RKO (cell line): Measurements from ENCODE around the gene GALNT9.
"Not testable (repeated sequence)": the region's sequence is repeated elsewhere in the genome, so short reads cannot be mapped to it uniquely, and the experiment has no call there.

Experiments
- DNase-seq: peaks from one replicate; pipeline ENCODE4 v3.0.0-alpha.2; 2016; ENCODE audit warnings: low spot score

Gene GALNT9

DNA sequence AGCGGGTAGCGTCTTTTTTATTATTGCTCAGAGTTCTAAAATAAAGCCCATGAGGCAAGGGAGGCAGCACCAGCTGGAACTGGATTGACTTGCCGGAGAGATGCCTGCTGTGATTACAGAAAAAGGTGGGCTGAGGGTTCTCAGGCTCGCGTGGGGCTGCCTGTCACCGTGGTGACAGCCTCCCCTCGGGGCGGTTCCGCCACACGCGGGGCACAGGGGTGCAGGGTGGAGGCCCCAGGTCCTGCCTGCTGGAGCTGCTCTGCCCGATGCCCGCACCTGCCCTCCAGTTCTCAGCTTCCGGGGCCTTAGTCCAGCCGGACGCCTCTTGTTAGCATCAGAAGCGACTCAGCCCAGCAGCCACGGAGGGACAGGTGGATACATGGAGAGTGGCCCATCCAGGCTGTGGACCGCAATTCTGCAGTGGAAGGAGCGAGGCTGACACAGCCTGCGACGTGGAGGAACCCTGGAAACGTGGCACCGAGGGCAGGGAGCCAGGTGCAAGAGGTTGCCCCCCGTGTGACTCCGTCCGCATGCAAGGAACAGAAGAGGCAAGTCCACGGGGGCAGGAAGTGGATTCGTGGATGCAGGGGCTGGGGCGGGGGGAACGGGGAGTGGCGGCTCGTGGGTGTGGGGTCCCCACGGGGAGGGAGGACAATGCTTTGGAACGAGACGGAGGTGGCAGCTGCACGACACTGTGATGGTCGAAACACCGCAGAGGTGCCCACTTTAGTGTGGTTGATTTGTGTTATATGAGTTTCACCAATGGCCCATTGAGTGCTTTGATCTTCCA is 79.5 kb downstream of the GALNT9 start:
- DNase-seq = no peak

DNA sequence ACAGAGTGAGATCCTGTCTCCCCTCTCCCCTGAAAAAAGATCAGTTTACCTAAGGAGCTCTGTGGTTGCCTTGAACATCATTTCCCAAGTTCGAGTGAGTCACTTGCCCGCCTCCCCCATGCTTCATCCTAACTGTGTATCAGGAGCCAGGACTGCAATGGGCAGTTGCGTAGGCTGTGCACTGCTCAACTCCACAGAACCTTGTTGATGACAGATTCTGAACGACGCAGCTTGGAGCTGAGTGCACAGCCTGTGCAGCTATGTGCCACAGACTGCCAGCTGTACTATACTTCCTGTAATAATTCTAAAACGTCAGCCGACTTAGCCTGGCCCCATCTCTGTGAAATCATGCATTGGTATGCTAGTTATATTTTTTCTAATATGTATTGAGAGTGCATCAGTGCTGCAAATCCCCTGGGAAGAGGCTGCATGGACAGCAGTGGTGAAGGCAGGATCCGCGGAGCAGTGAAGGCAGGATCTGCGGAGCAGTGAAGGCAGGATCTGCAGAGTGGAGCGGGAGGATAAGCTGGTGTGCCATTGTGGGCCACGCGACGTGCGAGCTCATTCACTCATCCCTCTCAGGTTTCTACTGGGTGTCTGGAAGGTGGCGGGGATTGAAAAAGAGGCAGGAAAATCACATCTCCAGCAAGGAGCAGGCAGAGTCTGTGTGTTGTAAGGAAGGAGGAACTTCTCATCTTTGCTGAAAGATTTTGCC is 80.8 kb downstream of the GALNT9 start:
- DNase-seq = peak; percentile 57

- no peak for DNase-seq
Observed at GRCh38 chr12:132247718-132248452, 81.5 kb downstream of the GALNT9 start.

- DNase-seq = no peak
Observed at GRCh38 chr12:132246997-132247717, 82.2 kb downstream of the GALNT9 start.

DNA sequence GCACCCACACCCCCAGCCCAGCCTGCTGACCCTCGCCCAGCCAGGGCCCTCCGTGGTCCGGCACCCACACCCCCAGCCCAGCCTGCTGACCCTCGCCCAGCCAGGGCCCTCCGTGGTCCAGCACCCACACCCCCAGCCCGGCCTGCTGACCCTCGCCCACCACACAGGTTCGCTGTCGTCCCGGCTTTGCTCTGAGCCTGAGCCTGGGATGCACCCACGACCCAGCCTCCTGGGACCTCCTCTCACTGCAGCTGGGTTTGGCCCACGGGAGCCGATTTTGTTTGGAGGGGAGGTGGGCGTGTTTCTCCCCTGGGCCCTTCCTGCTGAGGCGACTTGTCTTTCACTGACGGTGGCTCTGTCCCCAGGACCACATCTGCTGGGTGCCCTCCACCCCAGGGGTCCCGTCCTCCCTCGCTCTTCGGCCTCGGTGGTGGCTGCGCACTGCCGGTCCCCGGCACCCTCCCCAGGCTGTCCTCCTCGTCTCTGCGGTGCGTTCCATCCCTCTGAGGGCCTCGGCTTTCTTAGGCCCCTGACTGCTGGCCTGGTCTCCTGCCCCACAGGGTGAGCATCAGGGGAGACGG is 83.8 kb downstream of the GALNT9 start:
- no peak for DNase-seq

GRCh38 chr12:132244724-132245295 is 84.6 kb downstream of the GALNT9 start:
- DNase-seq = no peak

- no peak for DNase-seq
Observed at GRCh38 chr12:132243596-132244310, 85.6 kb downstream of the GALNT9 start.

GRCh38 chr12:132243171-132243570 is 86.2 kb downstream of the GALNT9 start:
- not testable (repeated sequence) for DNase-seq

- DNase-seq = not testable (repeated sequence)
Observed at GRCh38 chr12:132240669-132241007, 88.8 kb downstream of the GALNT9 start.

DNA sequence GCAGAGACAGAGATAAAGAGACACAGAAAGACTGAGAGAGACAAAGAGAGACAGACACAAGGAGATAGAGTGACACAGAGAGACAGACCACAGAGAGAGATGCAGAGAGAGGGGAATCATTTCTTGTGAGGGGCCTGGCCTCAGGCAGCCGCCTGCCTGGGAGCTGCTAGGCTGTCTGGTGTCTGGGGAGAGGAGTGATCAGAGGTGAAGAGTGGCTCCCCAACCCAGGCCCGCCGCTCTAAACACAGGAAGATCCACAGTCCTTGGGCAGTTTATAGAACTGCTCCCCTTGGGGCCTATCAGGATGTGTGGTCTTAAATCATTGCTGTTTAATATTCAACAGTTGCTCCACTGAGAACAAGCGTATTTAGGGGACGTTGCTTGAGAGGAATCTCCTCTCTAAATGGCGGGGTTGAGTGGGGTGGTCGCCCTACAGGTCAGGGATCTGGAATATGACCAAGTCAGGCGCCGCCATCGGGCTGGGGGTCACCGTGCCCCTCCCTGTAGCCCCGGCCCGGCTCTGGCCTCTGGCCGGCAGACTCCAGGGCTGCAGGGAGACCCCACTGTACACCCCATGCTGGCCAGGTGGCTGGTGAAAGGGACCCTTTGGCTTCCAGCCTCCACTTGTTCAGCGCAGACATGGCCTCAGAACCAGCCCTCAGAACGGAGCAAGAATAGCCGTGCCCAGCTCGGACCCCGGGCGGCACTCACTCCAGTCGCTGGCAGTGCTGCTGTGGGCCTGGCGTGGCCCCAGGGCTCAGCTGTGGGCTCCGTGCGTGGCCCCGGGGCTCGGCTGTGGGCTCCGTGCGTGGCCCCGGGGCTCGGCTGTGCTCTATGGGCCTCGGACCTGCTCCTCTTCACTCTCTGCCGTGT is 89.4 kb downstream of the GALNT9 start:
- DNase-seq = no peak

DNA sequence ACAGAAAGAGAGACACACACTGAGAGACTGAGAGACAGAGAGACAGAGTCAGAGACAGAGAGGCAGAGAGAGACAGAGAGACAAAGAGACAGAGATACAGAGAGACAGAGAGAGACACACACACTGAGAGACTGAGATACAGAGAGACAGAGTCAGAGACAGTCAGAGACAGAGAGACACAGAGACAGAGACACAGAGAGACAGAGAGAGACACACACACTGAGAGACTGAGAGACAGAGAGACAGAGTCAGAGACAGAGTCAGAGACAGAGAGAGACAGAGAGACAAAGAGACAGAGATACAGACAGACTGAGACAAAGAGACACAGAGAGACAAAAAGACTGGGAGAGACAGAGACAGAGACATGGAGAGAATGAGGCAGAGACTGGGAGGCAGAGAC is 90.0 kb downstream of the GALNT9 start:
- DNase-seq = no peak

DNA sequence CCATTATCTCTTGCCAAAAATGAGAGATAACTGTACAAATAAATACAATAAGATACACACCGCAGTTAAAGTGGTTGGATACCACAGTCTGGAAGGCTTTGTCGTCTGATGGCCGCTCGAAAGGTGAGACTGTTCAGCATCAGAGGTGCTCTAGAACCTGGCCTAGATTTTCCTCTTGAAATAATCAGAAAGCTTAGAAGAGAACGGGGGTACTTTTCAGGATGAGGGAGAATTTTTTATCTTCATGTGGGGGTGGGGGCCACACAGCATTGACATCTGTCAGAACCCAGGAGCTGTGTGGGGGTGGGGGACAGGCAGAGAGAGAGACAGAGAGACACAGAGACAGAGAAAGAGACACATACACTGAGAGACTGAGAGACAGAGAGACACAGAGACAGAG is 90.5 kb downstream of the GALNT9 start:
- no peak for DNase-seq

- peak; percentile 37 for DNase-seq
Observed at GRCh38 chr12:132238488-132238854, 90.9 kb downstream of the GALNT9 start.

DNA sequence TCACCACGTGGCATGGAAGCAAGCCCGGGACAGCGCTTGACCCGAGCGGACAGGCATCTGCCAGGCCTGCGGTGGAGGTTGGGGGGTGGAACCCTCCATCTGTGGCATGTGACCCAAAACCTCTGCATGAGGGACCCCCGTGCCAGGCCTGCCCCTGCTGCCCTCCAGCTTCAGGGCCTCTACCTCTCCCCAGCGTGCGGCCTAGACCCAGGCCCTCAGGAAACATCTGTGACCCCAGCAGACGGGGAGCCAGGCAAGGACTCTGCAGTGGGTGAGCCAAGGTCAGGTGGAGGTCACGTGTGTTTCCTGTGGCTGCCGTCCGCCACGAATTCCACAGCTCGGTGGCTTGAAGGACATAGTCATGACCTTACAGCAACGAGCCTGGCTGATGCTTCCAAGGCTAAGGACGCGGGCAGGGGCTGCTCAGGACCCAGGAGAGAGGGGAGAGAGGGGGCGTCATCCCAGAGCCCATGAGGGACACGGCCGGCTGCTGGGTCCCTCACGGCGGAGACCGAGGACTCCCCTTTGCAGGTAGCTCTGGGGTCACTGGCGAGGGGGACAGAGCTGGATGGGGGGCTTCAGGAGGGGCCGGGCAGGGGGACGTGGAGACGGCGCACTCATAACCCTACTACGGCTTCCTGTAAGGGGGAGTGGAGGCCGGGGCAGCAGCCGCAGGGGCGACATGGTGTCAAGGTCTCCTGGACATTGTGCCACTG is 91.5 kb downstream of the GALNT9 start:
- DNase-seq = no peak

- DNase-seq = no peak
Observed at GRCh38 chr12:132236930-132237771, 92.2 kb downstream of the GALNT9 start.

DNA sequence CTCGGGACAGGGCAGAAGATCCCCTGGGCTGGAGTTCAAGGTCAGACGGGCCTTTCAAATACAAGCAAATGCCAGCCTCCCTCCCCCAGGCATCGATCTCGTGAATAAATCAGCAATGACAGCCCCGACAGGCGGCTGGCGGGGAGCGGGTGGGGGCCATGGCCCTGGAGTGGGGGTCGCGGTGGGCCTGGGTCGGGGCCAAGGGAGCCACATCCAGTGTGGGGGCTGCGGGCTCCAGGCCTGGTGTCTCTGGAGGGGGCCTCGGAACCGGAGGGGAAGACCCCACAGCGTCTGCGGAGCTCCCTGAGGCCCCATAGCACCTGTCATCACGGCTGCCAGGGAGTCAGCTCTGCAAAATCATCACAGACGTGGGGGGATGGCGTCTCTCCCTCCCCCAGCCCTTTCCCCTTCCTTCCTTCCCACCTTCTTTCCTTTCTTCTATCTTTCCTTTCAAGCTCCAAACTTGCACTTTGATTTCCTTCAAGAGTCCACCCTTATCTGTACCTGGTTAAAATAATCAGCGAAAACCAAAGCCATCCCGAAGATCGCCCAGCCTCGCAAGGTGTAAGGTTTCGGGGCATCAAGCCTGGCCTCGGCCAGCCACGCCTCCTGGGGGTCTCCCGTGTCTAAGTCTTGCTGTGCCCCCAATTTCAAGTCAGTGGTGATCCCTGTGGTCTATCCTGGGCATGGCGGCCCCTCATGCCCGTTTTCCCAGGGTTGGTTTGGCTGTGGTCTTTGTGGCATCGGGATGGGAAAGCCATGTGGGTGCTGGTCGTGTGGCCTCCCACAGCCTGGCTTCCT is 93.1 kb downstream of the GALNT9 start:
- no peak for DNase-seq

- DNase-seq = no peak
Observed at GRCh38 chr12:132235116-132235820, 94.1 kb downstream of the GALNT9 start.
